NCI-H345 treated with DMSO at 0.1 percent for 48 hours (cell line): ENCODE measurements around the gene SEC11A.

ENCODE experiments used
- DNase-seq: peaks from one replicate; lab custom pipeline; 2025; ENCODE audit not compliant: unreplicated experiment; lab: John Stamatoyannopoulos, UW

Gene SEC11A

DNA sequence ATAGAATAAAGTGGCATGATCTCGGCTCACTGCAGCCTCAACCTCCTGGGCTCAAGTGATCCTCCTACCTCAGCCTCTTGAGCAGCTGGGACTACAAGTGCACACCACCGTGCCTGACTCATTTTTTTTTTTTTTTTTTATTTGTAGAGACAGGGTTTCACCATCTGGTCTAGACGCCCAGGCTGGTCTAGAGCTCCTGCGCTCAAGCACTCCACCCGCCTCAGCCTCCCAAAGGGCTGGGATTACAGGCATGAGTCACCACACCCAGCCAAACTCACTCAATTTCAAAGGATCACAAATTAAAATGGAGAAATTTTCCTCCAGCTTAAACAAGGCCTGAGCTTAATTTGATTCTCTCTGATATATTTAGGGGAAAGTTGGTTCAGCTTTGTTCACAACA is 30.6 kb downstream of the SEC11A start:
- no peak for DNase-seq

DNA sequence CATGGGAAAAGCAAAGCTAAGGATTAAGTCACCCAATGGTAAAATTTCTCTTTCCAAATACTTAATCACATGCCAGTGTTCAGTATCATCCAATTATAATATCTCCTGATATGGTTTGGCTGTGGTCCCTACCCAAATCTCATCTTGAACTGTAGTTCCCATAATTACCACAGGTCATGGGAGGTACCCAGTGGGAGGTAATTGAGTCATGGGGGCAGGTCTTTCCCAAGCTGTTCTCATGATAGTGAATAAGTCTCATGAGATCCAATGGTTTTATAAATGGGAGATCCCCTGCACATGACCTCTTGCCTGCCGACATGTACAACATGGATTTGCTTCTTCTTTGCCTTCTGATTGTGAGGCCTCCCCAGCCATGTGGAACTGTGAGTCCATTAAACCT is 31.8 kb downstream of the SEC11A start:
- DNase-seq, result no peak

DNA sequence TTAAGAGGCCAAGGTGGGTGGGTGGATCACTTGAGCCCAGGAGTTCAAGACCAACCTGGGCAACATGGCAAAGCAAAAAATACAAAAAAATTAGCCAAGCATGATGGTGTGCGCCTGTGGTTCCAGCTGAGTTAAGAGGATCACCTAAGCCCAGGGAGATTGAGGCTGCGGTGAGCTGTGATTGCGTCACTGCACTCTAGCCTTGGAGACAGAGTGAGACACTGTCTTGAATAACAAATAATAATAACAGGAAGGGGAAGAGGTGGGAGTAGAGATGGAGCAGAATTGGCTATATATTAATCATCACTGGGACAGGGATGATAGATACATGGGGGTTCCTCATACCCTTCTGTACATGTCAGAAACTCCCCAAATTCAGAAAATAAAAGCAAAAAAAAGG is 34.1 kb downstream of the SEC11A start:
- DNase-seq, result no peak

DNA sequence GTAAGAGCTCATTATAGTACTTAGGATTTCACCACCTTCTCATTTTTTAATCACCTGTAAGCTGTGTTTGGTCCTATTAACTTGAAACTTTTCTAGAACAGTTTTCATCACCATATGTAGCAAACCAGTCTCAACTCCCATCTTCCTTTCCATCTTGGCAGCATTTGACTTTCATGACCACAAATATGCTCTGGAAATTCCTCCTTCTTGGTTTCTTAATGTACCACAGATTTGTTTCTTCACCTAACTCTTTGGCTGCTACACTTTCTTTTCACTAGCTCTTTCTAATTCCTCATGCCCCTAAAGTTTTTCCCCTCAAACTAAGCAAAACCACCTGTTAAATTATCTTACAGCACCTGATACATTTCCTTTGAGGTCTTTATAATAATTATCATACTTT is 44.7 kb downstream of the SEC11A start:
- no peak for DNase-seq

DNA sequence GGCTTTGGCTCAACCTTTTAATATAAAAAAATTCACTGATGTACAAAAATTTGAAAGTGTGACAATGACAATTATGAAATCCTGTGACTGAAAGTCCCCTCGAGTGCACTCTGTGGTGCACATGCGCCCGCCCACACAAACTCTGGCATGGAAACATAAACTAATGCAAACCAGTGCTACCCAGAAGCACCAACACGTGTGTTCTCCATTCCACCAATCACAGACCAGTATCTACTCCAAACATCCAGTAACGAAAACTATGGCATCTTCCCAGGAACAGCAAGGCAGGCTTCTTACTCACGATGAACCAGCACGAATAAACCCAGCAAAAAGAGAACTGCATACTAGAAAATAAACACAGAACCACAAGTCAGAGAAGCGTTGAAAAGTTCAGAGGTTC is 46.2 kb downstream of the SEC11A start:
- no peak for DNase-seq

DNA sequence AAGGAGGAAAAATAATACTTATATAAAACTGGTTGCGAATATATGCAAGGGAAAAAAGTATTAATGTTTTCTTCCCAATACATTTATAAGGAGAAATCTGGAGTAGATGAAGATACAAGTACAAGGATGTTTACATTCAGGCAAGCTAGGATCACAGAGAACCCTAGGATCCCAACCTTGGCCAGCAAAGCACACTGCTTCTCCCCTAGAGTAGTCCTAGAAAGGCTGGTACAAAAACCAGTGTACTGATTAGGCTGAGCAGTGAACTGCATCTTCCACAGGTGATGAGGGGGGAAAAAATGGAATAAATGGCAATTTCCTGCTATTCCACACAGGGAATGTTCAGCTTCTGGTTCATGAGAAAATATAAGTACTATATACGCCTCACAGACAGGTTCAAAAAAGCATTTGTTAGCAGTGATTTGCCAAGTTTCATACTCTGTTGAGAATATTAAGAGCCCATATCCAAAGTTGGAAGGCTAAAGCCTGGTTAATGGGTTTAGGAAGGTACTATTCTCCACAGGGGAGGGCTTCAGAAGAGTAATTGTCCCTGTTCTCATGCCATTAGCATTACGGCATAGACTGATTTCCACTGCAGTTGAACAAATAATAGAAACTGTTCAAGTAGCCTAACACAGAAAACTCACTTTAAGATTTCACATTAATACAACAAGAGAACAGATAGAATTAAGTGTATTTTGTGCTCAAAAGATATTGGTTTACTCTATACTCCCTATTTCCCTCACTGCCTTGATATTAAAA is 47.5 kb downstream of the SEC11A start:
- no peak for DNase-seq

DNA sequence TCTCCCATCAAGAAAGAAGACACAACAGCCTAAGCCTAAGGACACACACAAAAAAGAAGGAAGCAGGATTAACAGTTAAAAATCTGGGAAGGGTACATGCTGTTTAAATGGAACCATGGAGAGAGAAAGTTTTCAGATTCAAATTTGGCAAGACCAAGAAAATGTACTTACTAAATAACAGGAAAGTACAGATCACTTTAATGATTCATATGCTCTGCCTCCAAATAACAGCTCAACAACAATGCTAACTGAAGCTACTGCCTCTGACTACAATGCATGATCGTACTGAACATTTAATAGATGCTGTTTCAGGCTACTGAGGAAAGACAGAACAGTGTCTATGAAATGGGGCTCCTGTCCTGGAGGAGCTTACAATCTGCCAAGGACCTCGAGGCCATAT is 49.6 kb downstream of the SEC11A start:
- DNase-seq, result no peak

DNA sequence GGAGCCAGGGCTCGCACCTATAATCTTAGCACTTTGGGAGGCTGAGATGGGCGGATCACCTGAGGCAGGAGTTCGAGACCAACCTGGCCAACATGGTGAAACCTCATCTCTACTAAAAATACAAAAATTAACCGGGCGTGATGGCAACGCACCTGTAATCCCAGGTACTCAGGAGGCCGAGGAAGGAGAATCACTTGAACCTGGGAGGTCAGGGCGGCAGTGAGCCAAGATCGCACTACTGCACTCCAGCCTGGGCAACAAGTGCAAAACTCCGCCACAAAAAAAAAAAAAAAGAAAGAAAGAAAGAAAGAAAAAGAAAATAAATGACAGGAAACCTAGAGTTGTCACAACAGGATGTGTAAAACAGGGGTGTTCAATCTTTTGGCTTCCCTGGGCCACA is 54.9 kb downstream of the SEC11A start:
- DNase-seq, result no peak

DNA sequence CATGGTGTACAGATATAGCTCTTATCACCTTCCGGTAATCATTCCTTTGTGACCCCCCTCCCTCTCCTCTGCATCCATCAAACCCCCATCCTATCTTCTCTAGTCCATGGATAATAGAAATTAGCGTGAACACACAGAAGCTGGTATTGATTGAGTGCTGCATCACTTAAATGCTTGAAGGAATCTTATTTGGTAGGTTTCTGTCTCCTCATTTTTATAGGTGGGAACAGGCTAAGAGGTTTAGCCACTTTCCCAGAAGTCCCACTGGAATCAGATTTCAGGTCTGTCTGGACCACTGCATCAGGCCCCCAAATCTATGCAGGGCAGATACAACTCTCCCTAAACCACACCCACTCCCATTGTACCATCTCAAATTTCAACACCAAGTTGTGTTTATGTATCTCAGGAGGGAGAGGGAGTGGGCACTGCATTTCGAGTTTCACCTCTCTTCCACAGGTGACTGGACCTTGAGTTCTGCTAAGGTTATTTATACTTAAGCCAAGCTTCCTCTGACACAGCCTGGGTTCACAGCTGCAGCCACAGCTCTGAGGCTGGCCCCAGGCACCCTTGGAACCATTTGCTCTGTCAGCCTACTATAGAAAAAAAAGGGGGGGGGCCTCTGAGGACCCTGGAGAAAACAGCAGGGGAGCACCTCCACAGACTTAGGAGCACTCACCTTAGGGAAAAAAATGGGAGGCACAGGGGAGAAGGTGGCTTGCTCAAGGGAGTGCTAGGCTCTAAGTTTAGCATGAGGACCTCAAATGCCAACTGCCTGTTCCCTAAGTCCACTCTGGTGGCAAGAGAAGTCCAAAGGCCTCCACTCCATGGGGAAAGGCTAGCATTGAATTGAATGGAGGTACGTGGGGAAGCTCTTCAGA is 55.8 kb downstream of the SEC11A start:
- DNase-seq, result no peak

DNA sequence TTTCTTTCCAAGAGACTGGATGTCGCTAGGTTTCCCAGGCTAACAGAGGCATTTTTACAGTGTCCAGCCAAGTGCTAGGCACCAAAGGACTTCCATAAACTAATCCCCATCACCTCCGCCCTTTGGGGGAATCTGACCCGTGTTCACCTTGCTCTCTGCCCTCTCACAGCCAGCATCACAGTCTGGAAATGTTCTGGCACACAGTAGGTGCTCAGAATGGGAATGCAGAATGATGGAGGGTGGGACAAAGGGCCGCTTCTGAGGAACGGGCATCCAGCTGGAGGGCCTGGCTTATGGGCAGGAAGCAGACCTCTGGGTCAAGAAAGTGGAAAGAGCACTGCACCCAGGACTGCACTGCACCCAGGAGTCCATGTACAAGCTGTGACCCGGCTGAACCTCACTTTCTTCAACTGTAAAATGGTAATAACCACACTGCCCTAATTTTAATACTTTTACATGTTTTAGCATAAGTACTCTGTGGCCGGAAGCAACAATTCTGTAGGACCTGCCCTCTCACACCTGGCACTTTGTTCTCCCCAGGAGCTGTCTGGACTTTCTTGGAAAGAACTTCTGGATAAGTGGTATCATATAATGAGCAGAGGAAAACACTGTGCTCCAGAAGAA is 57.0 kb downstream of the SEC11A start:
- no peak for DNase-seq

DNA sequence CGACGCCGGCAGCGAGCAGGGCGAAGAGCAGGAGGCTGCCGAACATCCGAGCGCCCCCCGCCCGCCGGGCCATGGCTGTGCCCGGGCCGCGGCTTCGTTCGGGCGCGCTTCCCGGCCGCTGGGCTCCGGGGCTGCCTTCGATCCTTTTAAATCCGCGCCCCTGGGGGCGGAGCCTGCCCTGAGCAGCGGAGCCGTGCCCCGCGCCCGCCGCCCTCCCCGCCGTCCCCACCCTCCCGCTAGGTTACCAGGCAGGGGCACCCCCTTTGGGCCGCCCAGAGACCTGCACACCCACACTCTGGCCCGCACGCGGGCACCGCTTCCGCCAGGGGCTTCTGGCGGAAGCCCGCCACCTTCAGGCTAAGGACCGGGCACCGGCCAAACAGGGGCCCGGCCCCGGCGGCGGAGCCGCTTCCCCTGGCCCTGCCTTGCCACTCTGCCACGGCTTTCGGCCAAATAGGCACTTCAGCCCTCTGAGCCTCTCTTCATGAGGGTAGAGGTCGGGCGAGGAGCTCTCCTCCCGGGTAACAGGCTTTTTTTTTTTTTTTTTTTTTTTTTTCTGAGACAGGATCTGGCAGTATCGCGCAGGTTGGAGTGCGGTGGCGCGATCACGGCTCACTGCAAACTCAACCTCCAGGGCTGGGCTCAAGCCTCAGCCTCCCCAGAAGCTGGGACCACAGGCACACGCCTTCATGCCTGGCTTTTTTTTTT is 57.7 kb downstream of the SEC11A start, which contains the start of gene NMB:
Gene NMB (minus strand): TSS at position 120 of the 708 bp plus-strand sequence. CDS start 47 bp downstream, at position 73.
- DNase-seq, result peak; percentile 50

DNA sequence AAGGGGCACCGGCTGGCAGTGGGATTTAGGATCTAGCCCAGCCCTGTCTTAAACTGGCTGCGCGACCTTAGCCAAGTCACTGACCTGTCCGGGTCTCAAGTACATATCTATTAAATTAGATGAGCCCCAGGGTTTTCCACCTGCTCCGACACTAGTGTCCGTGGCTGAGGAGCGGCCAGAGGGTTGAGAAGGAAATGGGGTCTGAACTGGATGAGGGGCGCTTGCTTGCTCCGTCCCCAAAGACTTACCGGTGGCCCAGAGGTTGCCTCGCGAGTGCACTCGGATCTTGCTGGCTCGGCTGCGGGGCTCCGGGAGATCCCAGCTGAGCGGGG is 58.2 kb downstream of the SEC11A start:
- DNase-seq, result no peak

DNA sequence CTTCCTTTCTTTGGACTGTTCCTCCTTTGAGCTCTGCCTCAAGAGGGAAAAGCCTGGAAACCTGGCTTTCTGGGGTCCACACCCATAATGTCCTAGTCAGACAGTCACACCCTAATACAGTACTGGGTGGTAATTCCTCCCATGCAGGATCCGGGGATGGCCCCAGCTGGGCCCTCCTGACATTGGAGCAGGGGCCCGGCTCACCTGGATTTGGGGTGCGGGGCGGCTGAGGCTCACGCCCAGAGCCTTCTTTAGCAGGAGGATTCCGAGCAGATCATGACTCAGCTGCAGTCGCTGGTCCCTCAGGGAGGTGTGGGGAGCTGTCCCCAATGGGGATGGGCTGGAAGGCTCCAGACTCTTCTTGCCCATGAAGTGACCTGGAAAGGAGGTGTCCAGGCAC is 59.0 kb downstream of the SEC11A start:
- no peak for DNase-seq

DNA sequence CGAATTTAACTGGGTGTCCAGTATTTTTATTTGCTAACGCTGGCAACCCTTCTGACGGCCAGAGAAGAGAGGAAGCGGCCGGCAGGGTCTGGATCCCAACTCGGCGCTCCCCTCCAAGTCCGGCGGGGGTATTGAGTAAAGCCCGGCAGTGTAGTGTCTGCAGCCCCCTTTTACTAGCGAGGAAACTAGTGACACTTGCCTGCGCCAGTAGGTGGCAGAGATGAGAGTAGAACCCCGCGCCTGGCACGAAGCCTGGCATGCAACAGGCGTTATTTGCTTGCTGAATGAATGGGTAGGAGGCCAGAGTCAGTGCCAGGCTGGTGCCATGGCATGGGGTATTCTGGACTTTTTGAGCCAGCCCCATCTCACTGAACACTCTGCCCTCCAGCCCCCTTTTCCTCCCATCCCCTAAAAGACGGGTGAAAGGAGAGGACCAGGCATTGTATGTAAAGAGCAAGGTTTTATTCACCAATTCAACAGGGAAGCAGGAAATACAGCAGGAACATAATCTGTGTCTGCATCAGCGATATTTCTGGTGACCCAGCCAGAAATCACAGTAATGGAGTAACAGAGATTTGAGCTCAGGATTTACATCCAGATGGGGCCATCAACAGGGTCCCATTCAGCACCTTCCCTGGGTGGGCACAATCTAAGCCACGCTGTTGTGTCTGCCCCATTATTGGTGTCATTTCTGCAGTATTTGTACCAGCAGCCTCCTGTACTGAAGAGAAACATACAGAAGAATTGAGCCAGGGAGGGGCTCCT is 61.1 kb downstream of the SEC11A start:
- peak; percentile 56 for DNase-seq

DNA sequence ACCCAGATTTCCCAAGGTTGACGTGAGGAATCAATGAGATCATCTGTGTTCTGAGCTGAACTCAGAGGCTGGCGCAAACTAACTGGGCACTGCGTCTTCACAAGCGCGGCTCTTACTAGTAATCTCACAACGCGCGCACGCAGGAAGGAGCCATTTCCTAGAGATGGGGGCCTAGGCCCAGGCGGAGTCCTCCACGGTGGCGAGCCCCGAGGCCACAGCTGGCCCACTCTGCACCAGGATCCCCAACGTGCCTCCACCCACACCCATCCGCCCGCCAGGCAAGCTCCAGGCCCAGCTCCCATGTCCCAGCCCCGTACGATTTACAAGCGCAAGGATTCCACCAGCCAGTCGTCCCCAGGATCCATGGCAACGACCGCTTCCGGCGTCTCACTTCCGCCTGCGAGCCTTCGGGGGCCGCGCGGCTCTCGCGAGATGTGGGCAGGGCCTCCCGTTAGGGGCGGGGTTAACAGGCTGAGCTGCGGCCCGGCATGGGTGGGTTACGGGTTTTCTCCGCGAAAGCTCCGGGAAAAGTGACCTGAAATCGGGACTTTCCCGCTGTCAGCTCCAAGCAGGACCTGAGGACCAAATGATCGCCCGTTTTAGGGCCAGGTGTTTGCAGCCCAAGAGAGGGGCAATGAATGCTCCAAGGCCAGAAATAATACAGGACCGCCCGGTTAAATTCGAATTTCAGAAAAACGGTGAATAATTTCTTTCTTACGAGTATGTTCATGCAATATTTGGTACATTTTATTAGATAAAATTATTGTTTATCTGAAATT is 61.8 kb downstream of the SEC11A start, which contains the start of gene WDR73:
Gene WDR73 (minus strand): TSS at position 374 of the 779 bp plus-strand sequence. CDS start 9 bp downstream, at position 365.
- DNase-seq, result peak; percentile 72

DNA sequence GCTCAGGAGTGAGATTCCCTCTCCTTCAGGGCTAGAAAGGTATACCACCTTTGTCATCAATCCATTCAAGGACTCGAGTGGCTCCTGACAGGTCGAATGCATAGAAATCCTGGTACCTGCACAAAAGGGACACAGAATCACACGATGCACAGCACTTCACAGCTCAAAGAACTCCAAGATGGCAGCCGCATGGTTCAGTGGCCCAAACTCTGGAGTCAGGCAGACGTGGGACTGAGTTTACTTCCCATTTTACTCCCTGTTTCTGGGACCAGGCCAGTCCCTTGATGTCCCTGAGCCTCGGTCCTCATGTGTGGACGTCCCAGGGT is 62.4 kb downstream of the SEC11A start:
- DNase-seq, result no peak

DNA sequence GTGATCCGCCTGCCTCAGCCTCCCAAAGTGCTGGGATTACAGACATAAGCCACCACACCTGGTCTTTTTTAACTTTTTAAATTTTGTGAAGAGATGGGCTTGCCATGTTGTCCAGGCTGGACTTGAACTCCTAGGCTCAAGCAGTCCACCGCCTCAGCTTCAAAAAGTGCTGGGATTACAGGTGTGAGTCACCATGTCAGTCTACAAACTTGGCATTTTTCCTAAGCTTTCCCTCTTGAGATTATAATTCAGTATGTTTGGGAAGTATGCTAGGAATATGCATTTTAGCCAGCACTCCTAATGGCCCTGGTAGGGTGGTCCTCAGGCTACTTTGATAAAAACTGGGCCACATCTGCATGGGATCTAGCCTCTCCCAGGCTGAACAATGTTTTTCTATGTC is 66.2 kb downstream of the SEC11A start:
- DNase-seq, result no peak

DNA sequence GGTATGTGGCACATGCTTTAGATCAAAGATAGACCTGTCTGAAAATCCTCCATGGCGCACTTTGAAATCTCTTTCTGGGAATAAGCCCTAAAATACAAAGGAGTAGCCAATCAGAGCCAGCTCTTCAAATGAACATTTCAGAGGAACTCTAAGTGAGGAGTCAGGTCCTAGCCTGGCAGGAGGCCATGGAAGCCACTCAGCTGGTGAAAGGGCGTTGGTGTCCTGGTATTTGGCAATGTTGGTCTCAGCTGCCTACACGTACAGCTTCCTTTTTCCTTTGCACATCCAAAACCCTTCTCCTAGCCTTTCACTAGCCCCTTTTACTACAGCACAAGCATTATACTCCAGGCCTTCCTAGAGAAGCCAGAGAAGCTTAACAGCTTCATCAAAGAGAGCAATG is 67.4 kb downstream of the SEC11A start:
- no peak for DNase-seq

DNA sequence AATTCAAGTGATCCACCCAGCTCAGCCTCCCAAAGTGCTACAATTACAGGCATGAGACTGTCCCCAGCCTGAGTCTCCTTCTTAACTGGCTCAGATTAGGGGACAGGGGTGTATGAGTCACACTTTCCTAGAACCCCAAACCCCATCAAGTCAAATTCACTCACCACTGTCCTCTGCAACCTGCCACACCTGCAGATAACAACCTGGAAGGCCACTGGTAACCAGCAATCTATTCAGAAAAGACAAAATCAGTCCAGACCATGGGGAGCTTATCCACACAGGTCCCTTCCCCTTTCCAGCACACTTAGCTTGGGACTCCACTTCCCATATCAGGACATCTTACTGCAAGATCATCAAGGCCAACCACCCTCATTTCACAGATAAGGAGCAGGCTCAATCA is 68.2 kb downstream of the SEC11A start:
- no peak for DNase-seq

DNA sequence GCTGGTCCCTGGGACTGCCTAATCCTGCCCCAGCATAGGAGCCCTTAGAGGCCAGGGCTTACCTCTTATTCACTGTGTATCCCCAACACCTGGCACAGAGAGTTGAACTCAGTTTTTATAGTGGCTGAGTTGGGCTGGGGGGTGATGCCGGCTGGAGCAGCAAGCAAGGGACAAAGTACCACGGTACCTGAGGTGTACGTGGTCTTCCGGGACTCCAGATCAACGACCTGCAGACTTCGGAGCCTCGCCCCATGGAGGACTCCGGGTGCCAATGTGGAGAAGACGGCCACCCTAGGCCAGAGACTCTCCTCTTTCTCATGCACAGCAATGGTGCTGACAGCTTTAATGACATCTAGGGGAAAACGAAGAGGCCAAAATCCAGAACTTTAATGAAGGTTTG is 69.9 kb downstream of the SEC11A start:
- no peak for DNase-seq
